Limb (tissue), 2 donors: ENCODE data around the gene NDUFV3.
"Not testable (repeated sequence)": the region's sequence is repeated elsewhere in the genome, so short reads cannot be mapped to it uniquely, and the experiment has no call there.

Experiments
- DNase-seq, 2 donors: peaks; one replicate each; pipeline ENCODE4 v3.0.0-alpha.2; 2016; ENCODE audit errors: extremely low spot score in 2 of 2

The NDUFV3 gene

DNA sequence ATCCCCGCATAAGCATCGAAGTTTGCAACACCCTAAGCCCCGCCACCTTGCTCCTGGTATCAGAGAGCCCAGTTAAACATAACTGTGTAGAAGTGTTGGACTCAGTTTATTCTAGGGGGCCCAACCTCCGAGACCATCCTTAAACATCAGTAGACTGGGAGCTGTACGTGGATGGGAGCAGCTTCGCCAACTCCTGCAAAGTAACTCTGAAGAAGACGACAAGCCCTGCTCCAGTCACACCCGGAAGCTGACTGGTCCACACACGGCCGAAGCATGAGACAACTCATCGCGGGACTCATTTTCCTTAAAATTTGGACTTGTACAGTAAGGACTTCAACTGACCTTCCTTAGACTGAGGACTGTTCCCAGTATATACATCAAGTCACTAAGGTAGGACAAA lies 40.9 kb downstream of the NDUFV3 start:
- not testable (repeated sequence) for DNase-seq

DNA sequence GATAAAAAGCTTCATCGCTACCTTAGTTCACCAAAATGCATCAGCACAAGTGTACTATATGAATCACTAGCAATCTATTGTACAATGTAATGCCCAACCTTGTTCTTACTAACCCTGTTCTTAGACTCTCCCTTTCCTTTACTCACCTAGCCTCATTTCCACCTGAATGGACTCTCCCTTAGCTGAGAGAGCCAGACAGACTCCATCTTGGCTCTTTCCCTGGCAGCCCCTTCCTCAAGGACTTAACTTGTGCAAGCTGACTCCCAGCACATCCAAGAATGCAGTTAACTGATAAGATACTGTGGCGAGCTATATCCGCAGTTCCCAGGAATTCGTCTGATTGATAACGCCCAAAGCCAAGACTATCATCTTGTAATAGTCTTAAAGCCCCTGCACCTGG lies 43.3 kb downstream of the NDUFV3 start:
- DNase-seq, result not testable (repeated sequence)

DNA sequence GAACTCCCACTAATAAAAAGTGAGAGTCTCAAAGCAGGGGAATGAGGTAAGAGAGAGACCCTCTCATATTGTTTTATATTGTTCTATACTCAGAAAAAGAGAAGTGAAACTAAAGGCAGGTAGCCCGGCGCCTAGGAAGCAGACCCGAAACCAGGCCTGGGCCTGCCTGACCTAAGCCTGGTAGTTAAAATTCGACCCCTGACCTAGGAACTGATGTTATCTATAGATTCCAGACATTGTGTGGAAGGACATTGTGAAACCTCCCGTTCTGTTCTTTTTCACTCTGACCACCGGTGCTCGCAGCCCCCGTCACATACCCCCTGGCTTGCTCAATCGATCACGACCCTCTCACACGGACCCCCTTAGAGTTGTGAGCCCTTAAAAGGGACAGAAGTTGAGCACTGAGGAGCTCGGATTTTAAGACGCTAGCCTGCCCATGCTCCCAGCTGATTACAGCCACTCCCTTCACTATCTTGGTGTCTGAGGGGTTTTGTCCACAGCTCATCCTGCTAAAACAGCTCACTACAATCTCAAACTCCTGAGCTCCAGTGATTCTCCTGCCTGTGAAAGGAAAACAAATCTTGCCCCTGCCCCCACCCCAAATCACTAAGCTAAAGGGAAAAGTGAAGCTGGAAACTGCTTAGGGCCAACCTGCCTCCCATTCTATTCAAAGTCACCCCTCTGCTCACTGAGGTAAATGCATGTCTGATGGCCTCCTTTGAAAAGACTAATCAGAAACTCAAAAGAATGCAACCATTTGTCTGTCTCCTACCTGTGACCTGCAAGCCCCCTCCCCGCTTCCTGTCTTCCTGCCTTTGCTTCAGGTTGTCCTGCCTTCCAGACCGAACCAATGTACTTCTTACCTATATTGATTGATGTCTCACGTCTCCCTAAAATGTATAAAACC lies 44.2 kb downstream of the NDUFV3 start:
- not testable (repeated sequence) for DNase-seq

DNA sequence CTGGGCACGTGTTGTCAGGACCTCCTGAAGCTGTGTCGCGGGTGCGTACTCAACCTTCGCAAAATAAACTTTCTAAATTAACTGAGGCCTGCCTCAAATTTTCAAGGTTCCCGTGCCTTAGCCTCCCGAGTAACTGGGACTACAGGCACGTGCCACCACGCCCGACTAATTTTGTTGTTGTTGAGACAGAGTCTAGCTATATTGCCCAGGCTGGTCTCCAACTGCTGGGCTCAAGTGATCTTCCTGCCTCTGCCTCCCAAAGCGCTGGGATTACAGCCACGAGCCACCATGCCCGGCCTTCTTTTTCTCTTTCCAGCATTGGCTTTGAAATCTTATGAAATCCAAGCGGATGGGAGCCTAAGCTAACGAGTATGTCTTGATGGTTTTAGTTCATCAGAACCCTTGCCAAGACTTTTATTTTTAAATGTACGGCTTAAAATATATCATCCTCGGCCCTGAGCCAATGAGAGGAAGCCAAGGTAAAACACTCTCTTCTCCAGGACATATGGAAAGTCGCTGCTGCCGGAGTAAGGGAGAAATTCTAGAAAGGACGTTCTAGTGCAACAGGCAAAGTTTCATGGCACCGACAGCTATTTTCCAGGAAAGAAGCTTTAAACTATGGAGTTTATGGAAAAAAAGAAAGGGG lies 45.0 kb downstream of the NDUFV3 start:
- peak in 1 of 2 donors; percentile 81 for DNase-seq

DNA sequence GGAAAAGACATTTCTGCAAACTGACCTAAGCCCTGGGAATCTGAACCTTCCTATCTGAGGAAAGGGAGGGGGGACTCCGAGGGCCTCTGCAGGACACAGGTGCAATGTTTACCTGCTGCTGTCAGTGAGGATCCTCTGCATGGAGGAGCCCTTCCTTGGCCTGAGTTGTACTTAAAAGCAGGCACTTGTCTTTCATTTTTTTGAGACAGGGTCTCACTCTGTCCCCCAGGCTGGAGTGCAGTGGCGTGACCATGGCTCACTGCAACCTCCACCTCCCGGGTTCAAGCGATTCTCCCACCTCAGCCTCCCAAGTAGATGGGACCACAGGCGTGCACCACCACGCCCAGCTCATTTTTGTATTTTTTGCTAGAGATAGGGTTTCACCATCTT lies 45.5 kb downstream of the NDUFV3 start:
- DNase-seq, result not testable (repeated sequence)

DNA sequence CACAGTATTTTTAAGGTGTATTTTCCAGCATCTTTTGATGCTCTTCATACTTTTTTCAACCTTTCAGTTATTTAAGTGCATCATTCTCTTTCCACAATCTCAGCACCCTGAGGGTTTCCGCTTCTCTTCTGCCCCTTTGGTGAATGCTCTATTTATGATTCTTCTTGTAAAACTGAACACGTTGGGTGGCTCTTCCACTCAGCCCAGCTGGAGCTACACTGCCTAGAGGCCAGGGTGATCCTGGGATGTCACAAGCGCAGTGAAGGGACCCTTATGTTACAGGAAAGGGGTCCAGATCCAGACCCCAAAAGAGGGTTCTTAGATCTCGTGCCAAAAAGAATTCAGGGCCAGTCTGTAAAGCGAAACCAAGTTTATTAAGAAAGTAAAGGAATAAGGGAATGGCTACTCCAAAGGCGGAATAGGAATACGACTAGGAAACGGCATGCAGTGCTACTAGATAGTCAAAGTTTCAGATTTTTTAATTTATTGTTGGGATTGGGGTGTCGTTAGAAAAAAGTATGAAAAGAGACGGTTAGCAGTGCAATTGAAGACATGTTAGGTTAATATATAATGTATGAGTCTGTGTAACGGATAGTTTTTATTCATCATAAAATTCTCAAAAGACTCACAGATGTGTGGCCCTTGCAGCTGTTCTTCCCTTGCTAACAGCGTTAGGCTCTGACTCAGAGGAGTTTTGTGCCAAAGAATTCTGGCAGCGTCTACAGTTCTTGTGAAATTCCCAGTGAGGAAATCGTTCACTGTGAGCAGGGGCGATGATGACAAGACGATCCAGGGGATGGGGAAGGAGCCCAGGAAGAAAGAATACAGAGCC lies 46.7 kb downstream of the NDUFV3 start:
- peak; percentile 76 to 93 for DNase-seq

DNA sequence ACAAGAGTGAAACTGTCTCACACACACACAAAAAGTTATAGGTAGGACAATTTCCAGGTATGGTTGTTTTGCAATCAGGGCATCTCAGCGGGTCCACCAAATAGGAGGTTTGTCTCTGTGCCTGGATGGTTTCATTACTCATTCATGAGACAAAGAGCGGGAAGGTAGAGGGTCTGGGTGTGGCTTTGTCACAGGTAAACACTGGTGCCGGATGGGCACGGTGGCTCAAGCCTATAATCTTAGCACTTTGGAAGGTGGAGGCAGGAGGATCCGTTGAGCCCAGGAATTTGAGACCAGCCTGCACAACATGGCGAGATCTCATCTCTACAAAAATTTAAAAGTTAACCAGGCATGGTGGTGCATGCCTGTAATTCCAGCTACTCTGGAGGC lies 48.6 kb downstream of the NDUFV3 start:
- DNase-seq, result no peak

DNA sequence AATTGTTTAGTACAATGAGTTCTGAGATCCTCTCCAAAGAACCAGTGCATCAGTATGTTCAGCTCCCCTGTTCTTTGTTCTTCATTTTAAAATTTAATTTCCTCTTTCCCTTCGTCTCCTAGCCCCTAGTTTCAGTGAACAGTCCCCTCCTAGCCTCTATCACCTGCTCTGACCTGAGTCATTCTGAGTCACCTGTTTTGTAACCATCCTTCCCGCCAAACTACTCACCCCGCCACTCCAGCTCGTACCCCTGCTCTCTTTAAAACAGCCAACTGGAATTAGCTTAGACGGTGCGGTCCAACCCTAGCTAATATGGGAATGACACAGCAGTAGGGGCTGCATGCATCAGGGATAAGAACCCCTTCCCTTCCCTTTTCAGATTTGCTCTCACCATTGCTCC lies 49.1 kb downstream of the NDUFV3 start:
- DNase-seq, result no peak

DNA sequence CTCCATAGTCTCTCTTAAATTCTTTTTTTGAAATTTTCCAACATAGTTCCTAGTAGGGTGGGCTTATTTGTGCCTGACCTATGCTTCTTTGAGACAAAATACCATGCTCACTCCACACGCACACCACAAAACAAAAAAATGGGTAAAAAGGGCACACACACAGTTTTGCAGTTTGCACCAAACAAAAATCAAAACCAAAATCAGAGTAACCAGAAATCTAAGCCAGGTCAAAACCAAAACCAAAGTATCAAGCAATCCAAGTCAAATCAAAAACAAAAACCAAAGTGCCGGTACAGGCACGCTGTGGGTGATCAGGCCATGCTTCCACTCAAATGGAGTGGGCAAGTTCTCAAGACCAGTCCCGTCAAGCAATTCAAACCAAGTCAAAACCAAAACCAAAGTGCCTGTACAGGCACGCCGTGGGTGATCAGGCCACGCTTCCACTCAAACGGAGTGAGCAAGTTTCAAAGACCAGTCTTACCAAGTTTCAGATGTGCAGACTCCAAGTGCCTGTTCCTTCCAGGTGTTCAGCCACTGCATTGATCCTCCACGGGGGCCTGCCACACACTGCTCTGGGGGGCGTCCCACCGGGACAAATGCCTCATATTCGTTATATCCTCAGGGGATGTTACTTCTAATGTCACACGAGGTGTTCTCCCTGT lies 56.1 kb downstream of the NDUFV3 start:
- DNase-seq, result not testable (repeated sequence)

DNA sequence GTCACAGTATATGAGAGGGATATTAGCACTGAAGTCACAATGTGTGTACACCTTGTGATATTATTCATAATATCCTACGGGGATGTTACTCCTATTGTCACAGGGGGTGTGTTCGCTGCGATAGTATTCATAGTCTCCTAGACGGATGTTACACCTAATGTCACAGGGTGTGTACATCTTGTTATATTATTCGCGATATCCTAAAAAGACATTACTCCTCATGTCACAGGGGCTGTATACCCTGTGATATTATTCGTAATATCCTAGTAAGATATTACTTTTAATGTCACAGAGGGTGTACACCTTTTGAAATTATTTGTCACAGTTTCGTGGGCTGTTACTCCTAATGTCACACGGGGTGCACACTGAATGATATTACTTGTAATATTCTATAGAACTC lies 58.1 kb downstream of the NDUFV3 start:
- DNase-seq, result not testable (repeated sequence)

DNA sequence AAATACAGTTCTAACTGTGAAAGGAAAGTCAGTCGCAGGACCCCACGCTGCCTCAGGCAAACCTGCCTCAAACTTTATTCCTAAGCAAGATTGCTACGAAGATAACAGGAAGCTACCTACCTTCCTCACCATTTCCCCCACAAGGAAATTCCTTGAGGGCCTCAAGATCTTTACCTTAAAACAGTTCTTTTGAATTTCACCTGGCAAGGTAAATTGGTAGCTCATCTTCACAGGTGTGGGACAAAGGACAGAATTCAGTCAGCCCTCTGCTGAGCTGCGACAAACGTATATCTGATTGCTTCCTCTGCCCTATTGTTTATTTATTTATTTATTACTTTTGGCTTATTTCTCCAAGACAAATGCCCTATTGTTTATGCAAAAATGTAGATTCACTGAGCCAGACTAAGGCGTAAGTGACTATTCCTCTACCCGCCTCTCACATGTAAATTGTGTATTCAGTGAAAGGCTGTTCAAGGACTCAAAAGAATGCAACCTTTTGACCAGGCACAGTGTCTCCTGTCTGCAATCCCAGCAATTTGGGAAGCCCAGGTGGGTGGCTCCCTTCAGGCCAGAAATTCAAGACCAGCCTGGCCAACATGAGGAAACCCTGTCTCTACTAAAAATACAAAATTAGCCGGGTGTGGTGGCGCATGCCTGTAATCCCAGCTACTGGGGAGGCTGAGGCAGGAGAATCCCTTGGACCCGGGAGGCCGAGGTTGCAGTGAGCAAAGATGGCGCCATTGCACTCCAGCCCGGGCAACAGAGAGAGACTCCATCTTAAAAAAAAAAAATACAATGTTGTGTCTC lies 63.9 kb downstream of the NDUFV3 start:
- DNase-seq, result no peak

DNA sequence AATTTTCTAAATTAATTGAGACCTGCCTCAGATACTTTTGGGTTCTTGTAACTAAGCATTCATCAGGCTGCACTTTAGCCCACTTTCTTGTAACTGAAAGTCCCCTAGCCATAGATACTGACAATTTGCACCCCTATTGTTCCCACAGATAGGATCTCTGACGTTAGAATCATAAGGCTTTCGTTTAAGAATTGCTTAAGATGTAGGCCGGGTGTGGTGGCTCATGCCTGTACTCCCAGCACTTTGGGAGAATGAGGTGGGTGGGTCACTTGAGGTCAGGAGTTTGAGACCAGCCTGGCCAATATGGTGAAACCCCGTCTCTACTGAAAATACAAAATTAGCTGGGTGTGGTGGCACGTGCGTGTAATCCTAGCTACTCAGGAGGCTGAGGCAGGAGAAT lies 65.0 kb downstream of the NDUFV3 start:
- not testable (repeated sequence) for DNase-seq

DNA sequence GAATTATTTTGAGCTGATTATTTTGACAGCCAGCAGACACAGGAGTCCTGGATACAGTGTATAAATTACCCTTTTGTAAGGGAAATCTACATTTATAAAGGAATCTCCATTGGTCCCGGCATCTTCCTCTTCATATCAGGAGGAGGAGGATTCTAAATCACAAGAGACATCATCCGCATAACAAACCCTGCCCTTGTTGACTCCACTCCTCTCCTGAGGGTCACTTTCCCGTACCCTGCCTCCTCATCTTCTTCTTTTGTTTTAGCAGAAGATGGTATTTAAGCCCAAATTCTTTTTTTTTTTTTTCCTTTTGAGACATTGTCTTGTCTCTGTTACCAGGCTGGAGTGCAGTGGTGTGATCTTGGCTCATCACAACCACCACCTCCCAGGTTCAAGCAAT lies 66.6 kb downstream of the NDUFV3 start:
- no peak for DNase-seq

DNA sequence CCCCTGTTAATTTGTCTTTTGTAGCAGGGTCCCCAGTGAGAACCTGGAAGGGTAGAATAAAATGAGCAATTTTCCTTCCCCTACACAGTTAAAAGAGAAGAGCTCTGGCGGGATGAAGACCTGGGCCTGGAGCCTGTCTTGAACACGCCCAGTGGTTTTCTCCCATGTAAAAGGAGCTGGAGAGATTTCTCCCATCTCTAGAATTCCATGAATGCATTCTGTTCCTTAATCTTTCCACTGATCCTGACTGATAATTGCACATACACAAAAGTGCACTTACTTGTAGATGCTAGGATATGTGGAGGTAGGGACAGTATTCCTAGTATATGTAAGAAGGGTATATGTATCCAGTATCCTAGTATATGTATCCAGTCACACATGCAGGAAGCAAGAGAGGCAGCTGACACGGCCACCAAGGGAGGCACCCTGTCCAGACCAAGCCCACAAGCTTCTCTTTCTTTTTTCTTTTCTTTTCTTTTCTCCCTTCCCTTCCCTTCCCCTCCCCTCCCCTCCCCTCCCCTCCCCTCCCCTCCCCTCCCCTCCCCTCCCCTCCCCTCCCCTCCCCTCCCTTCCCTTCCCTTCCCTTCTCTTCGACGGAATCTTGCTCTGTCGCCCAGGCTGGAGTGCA lies 69.4 kb downstream of the NDUFV3 start:
- no peak for DNase-seq
